ENCODE results near the gene ROCK2.

GRCh38 chr2:11299439-11299838 is 45.0 kb downstream of the ROCK2 start:
- TF ChIP-seq ESRRA (CRISPR knock-in tag; IDR thresholded peaks at IDR 0.05; ENCODE audit: low read depth): no peak
- no peak for TF ChIP-seq SPEN (CRISPR knock-in tag; IDR thresholded peaks at IDR 0.05; ENCODE audit: low read depth)
- TF ChIP-seq PRMT3 (CRISPR knock-in tag; IDR thresholded peaks at IDR 0.05; ENCODE audit: borderline replicate concordance, low read depth): no peak
- no peak for TF ChIP-seq ZNF331 (CRISPR knock-in tag; IDR thresholded peaks at IDR 0.05)
- no peak for TF ChIP-seq SNAPC2 (CRISPR knock-in tag; IDR thresholded peaks at IDR 0.05)
- no peak for TF ChIP-seq SRF (IDR thresholded peaks at IDR 0.05; ENCODE audit: low read depth, low read length)

Measured in HepG2 (cell line).